ENCODE data around the gene VAC14.

Gene VAC14

DNA sequence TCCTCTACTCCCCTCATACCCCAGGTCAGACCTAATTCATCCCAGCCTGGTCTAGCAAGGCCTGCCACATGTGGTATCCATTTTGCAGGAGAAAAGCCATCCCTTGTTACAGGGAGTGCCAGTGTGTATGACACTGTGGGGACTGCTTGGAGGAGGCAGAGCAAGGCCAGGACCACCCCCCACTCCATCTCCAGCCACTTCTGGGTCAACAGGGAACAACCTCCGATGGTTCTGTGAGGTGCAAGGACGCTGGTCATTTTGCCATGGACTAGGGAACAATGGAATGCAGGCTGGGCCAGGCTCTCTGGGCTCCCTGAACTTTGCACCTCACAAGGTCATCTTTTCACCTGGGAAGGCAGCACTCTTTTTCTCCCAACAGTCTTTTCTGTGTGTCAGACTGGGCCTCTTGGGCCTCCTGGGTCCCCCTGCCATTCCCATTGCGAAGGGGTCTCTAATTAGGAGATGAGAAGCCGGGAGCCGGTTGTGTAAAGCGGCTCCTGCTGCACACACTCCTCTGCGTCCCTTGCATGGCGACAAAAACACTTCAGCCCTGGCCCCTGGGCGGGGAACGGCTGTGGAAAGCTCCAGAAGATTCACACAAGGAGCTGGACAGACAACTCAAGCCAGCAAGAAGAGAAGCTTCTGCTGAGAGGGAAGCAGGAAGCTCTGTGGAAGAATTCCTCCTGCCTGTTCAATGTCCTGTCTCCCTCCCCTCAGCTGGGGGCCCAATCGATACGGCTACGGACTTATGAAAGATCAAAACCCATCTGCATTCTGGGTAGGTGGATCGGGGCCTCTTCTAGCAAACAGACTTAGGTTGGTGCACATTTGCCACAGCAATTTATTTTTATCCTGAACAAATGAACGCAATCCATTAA lies 76.6 kb downstream of the VAC14 start:
- Histone ChIP-seq H3K27me3 (ENCODE audit: insufficient read depth, poor library complexity, severe bottlenecking) (no peaks in the 10 kb centered on the region), H3K4me3 (replicated peaks; ENCODE audit: insufficient read depth, low read length) (no peak overlapping the region), H3K27ac (replicated peaks) (no peak overlapping the region)
- no peak for DNase-seq (ENCODE audit: low read depth in 1 of 2, low spot score in 1 of 2)
- TF ChIP-seq, protein P1, sequence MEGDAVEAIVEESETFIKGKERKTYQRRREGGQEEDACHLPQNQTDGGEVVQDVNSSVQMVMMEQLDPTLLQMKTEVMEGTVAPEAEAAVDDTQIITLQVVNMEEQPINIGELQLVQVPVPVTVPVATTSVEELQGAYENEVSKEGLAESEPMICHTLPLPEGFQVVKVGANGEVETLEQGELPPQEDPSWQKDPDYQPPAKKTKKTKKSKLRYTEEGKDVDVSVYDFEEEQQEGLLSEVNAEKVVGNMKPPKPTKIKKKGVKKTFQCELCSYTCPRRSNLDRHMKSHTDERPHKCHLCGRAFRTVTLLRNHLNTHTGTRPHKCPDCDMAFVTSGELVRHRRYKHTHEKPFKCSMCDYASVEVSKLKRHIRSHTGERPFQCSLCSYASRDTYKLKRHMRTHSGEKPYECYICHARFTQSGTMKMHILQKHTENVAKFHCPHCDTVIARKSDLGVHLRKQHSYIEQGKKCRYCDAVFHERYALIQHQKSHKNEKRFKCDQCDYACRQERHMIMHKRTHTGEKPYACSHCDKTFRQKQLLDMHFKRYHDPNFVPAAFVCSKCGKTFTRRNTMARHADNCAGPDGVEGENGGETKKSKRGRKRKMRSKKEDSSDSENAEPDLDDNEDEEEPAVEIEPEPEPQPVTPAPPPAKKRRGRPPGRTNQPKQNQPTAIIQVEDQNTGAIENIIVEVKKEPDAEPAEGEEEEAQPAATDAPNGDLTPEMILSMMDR (IDR thresholded peaks at IDR 0.05; ENCODE audit: insufficient read depth, low read length): no peak
- TF ChIP-seq SPI1 (IDR thresholded peaks at IDR 0.05; ENCODE audit: borderline replicate concordance, low read depth) (no peak), POLR2AphosphoS5 (IDR thresholded peaks at IDR 0.05; ENCODE audit: low read depth) (no peak), GABPA (IDR thresholded peaks at IDR 0.05; ENCODE audit: low read depth) (no peak)
- TF ChIP-seq, protein P2, sequence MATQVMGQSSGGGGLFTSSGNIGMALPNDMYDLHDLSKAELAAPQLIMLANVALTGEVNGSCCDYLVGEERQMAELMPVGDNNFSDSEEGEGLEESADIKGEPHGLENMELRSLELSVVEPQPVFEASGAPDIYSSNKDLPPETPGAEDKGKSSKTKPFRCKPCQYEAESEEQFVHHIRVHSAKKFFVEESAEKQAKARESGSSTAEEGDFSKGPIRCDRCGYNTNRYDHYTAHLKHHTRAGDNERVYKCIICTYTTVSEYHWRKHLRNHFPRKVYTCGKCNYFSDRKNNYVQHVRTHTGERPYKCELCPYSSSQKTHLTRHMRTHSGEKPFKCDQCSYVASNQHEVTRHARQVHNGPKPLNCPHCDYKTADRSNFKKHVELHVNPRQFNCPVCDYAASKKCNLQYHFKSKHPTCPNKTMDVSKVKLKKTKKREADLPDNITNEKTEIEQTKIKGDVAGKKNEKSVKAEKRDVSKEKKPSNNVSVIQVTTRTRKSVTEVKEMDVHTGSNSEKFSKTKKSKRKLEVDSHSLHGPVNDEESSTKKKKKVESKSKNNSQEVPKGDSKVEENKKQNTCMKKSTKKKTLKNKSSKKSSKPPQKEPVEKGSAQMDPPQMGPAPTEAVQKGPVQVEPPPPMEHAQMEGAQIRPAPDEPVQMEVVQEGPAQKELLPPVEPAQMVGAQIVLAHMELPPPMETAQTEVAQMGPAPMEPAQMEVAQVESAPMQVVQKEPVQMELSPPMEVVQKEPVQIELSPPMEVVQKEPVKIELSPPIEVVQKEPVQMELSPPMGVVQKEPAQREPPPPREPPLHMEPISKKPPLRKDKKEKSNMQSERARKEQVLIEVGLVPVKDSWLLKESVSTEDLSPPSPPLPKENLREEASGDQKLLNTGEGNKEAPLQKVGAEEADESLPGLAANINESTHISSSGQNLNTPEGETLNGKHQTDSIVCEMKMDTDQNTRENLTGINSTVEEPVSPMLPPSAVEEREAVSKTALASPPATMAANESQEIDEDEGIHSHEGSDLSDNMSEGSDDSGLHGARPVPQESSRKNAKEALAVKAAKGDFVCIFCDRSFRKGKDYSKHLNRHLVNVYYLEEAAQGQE (IDR thresholded peaks at IDR 0.05; ENCODE audit: insufficient replicate concordance, low read depth): no peak

DNA sequence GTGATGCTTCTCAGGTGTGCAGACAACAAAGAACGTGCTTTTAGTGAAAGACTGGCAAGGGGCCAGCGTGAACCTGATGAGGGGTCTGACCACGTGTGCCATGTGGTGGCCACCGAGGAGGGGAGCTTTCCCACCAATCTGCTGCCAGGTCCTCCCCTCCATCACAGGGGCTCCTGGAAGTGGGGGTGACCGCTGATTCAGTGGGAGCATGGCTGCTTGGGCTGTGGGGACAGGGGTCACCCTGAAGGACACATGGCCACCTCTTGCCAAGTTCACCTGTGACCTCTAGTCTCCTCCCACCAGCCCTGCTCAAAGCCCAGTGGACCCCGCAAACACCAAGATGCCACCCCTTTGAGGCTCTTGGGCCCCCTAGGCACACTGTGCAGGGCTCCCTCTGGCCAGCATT lies 77.2 kb downstream of the VAC14 start:
- Histone ChIP-seq H3K27ac (replicated peaks) (no peak overlapping the region), H3K27me3 (ENCODE audit: insufficient read depth, poor library complexity, severe bottlenecking) (no peaks in the 10 kb centered on the region), H3K4me3 (replicated peaks; ENCODE audit: insufficient read depth, low read length) (no peak overlapping the region)
- DNase-seq (ENCODE audit: low read depth in 1 of 2, low spot score in 1 of 2): no peak
- TF ChIP-seq, protein P1 (IDR thresholded peaks at IDR 0.05; ENCODE audit: insufficient read depth, low read length): no peak
- no peak for TF ChIP-seq SPI1 (IDR thresholded peaks at IDR 0.05; ENCODE audit: borderline replicate concordance, low read depth)
- TF ChIP-seq GABPA (IDR thresholded peaks at IDR 0.05; ENCODE audit: low read depth): no peak

DNA sequence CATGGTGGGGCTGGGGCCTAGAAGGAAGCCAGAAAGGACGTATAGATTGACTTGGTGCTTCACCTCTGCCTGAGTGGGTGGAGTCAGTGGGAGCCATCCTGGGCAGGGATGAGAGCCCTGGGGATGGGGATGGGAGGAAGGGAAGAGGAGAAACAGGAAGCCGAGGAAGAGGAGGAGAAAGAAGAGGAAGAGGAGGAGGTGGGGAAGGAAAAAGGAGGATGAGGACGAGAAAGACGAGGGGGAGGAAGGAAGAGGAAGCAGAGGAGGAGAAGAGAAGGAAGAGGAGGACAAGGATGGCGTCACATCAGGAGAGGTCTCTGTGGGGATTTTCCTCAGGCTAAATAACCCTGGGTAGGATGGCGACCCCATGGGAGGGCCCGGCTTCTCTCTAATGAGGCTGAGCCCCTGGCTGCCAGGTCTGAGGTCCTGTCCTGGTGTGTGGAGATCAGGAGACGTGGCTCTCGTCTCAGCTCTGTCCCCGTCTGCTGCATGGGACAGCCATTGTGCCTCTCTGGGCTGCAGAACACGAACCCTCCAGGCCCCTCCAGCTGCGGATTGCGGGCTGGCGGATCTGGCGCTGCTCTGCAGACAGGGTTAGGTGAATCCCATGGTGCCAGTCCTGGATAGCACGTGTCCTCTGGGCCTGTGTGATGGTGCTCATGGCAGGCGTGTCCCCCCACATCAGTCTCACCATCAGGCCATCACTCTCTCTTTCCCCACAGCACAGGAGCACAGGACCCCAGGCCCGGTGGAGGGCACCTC lies 79.6 kb downstream of the VAC14 start:
- no peak overlapping the region for H3K27ac ChIP-seq (replicated peaks)
- no peak for DNase-seq (ENCODE audit: low read depth in 1 of 2, low spot score in 1 of 2)
- no peaks in the 10 kb centered on the region for H3K27me3 ChIP-seq (ENCODE audit: insufficient read depth, poor library complexity, severe bottlenecking)
- TF ChIP-seq SPI1 (IDR thresholded peaks at IDR 0.05; ENCODE audit: borderline replicate concordance, low read depth): no peak
- TF ChIP-seq POLR2AphosphoS5 (IDR thresholded peaks at IDR 0.05; ENCODE audit: low read depth): no peak
- no peak for TF ChIP-seq GABPA (IDR thresholded peaks at IDR 0.05; ENCODE audit: low read depth)
- TF ChIP-seq, protein P1 (IDR thresholded peaks at IDR 0.05; ENCODE audit: insufficient read depth, low read length): no peak
- TF ChIP-seq, protein P2 (IDR thresholded peaks at IDR 0.05; ENCODE audit: insufficient replicate concordance, low read depth): no peak
- no peak overlapping the region for H3K4me3 ChIP-seq (replicated peaks; ENCODE audit: insufficient read depth, low read length)
